NCI-H774 (cell line): Measurements from ENCODE around the gene DUS2.

ENCODE experiments used
- DNase-seq: peaks from one replicate; lab custom pipeline; 2025; lab: John Stamatoyannopoulos, UW

The DUS2 gene

GRCh38 chr16:68126395-68126794 is 103.3 kb downstream of the DUS2 start:
- DNase-seq: no peak

DNA sequence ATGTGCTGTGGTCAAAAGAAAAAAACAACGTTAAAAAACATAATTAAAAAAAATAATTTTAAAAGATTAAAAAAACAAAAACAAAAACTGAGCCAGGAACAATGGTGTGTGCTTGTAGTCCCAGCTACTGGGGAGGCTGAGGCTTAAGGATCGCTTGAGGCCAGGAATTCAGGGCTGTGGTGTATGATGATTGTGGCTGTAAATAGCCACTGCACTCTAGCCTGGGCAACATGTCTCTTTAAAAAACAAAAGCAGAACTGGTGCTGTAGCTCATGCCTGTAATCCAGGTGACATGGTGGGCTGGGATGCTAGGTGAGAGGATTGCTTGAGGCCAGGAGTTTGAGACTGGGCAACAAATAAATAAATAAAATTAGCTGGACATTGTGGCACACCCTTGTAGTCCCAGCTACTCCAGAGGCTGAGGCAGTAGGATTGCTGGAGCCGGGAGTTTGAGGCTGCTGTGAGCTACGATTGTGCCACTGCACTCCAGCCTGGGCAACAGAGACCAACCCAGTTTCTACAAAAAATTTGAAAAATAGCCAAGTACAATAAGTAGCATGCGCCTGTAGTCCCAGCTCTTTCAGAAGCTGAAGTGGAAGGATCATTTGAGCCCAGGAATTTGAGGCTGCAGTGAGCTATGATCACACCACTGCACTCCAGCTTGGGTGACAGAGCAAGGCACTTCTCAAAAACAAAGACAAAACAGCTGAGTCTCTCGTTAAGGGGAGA is 105.7 kb downstream of the DUS2 start:
- no peak for DNase-seq
